Astrocyte of the spinal cord (primary cell): Measurements from ENCODE around the gene HOXC6.

ENCODE experiments used
- DNase-seq: peaks from one replicate; pipeline ENCODE4 v3.0.0; 2011; ENCODE audit warnings: low read depth, low spot score
- H3K4me3 ChIP-seq: 2 replicates; pipeline ENCODE4 v1.5.1; 2011; ENCODE audit warnings: low read depth, mild to moderate bottlenecking, low read length, moderate library complexity
- in situ Hi-C: cut with HindIII; loops from 2 replicates; pipeline ENCODE4 v1.10.0; 2017; ENCODE audit warnings: low sequenced_read_pairs
- TF ChIP-seq, protein P1 (sequence below): IDR thresholded peaks from 2 replicates; pipeline ENCODE4 v1.5.1; 2012; ENCODE audit warnings: low read depth, mild to moderate bottlenecking, low read length, inconsistent platforms

Gene HOXC6

DNA sequence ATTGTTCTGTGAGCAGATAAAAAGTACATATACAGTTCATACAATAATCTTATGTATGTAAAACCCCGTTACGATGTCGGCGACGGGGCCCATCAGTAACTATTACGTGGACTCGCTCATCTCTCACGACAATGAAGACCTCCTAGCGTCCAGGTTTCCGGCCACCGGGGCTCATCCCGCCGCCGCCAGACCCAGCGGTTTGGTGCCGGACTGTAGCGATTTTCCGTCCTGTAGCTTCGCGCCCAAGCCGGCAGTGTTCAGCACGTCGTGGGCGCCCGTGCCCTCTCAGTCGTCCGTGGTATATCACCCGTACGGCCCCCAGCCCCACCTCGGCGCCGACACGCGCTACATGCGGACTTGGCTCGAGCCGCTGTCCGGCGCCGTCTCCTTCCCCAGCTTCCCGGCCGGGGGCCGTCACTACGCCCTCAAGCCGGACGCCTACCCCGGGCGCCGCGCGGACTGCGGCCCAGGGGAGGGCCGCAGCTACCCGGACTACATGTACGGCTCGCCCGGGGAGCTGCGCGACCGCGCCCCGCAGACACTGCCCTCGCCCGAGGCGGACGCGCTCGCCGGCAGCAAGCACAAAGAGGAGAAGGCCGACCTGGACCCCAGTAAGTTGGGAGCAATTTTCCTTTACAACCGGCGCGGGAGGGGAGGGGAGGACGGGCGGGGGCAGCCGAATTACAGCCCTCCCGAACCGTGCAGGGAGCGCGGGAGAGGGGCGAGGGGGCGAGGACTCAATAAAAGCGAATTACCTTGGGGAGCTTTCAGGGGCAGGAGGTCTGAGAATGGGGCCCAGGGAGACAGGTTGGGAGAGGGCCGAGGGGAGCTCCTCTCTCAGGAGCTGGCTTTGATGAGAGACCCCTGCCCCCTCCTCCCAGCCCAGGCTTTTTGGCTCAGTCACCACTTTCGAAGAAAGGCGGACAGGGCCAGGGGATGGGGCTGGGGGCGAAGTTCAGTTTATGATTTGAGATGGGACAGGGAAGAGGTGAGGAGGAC lies 27.8 kb upstream of the HOXC6 start, which contains the start of gene HOXC9:
Gene HOXC9 (plus strand): TSS at position 46 of the 999 bp plus-strand sequence. CDS start 28 bp downstream, at position 74.
- peak; percentile 49 for DNase-seq
- in situ Hi-C loops: loop anchor here (25.0 kb wide), 1 partner anchor 187 kb away; the partner anchor contains the start of gene SMUG1
- H3K4me3 ChIP-seq: peak within 1 kb of the TSS; percentile 55
- TF ChIP-seq, protein P1, sequence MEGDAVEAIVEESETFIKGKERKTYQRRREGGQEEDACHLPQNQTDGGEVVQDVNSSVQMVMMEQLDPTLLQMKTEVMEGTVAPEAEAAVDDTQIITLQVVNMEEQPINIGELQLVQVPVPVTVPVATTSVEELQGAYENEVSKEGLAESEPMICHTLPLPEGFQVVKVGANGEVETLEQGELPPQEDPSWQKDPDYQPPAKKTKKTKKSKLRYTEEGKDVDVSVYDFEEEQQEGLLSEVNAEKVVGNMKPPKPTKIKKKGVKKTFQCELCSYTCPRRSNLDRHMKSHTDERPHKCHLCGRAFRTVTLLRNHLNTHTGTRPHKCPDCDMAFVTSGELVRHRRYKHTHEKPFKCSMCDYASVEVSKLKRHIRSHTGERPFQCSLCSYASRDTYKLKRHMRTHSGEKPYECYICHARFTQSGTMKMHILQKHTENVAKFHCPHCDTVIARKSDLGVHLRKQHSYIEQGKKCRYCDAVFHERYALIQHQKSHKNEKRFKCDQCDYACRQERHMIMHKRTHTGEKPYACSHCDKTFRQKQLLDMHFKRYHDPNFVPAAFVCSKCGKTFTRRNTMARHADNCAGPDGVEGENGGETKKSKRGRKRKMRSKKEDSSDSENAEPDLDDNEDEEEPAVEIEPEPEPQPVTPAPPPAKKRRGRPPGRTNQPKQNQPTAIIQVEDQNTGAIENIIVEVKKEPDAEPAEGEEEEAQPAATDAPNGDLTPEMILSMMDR: no peak

DNA sequence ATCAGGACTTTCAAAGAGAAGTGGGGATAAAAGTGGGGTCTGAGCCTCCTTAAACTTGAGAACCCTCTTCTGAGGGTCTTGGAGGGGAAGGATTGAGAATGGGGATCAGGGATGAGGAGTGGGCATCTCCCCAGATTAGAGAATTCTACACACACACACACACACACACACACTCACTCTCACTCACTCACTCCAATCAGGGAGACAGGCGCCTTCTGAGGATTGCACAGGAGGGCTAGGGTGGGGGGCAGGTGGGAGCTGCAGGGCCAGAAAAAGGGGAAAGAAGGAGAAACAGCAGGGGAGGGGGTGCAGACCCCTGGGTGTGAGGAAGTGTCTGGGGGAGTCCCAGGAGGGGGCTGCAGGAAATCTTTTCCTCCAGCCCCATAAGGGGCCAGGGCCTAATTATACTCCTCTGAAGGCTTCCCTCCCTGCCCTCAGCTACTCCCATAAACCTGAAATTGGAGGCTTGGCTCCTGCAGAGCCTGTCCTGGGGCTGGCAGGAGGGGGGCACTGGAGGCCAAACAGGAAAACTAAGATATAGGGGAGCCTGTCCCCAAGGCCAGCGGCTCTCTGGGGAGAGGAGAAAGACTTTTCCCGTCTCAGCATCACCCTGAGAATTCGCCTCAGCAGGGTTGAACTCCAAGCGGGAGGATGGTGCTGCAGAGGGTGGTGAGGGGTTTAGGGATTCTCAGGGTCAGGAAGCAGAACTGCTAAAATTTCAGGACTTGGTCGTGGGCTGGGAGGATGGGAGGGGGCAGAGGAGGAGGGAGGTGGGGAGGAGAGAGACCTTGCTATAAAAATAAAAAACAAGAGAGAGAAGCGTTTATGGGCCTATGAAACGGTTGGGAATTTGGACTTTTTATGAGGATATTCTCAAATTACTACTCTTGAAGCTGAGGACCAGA lies 26.7 kb upstream of the HOXC6 start:
- H3K4me3 ChIP-seq: peak overlapping the region; percentile 55
- in situ Hi-C loops: loop anchor here (25.0 kb wide), 1 partner anchor 186 kb away; the partner anchor contains the start of gene SMUG1
- no peak for DNase-seq
- TF ChIP-seq, protein P1: no peak

DNA sequence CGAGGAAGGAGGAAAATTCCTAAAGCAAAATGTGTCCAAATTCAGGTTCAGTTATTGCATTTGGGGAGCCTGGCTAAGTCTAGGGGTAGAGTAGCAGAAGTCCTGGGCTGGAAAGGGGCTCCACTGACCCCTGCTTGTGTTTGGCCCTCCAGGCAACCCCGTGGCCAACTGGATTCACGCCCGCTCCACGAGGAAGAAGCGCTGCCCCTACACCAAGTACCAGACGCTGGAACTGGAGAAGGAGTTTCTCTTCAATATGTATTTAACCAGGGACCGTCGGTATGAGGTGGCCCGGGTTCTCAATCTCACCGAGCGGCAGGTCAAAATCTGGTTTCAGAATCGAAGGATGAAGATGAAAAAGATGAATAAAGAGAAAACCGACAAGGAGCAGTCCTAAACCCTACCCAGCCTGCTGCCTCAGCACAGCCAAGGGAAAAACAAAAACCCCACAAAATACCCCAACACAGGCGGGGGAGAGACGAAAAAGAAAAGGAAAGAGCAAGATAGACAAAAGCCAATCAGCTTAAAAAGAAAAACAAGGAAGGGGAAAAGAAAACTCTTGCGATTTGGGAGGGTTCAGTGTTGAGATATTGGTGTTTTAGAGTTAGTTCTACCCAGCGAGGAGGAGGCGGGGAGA lies 25.8 kb upstream of the HOXC6 start:
- no peak for DNase-seq
- TF ChIP-seq, protein P1: no peak
- in situ Hi-C loops: loop anchor here (25.0 kb wide), 1 partner anchor 185 kb away; the partner anchor contains the start of gene SMUG1
- no peak overlapping the region for H3K4me3 ChIP-seq

DNA sequence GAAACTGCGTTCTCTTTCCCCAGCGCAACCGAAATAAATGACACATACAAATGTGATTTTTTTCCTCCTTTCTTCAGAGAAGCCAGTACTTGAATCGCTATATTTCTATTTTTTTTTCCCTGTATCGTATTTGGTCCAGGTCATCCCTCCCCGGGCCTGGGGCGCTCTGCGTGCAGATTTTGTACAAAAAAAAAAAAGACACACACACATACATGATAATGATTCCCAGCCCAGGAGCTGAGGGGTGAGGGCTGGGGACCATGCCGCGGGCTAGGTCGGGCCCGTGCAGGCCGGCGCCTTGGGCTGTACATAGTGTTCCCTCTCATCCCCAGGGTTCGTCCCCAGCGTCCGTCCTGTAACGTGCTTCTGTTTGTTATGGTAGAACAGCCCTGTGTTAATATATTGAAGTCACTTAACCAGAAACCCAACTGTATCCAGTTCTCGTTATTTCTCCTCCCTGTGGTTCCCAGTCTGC lies 25.3 kb upstream of the HOXC6 start:
- H3K4me3 ChIP-seq: no peak overlapping the region
- DNase-seq: no peak
- in situ Hi-C loops: loop anchor here (25.0 kb wide), 1 partner anchor 184 kb away; the partner anchor contains the start of gene SMUG1
- TF ChIP-seq, protein P1: no peak

DNA sequence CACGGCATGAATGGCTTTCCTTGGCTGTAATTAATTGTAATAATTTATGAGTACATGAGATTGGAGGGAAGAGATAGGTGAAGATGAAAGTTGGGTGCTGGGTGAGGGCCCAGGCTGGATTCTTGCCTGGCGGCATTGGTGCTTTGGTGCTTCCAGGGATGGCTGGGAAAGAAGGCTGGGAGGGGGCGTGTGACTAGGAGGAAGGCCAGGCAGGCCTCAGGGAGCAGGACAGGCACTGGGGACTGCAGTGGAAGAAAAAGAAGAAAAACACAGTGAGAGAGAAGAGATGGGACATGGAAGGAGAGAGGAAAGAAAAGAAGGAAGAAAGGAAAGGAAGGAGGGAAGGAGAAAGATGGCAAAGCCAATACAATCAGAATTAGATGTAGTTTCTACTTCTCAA lies 24.6 kb upstream of the HOXC6 start:
- DNase-seq: no peak
- in situ Hi-C loops: loop anchor here (25.0 kb wide), 1 partner anchor 184 kb away; the partner anchor contains the start of gene SMUG1
- no peak overlapping the region for H3K4me3 ChIP-seq
- TF ChIP-seq, protein P1: no peak
